ENCODE measurements around the gene PSME2. TPM values are rescaled to one million over a fixed set of nuclear protein-coding genes. Genes with fewer than 3 reads are reported as not detected.
"Not testable (repeated sequence)": the region's sequence is repeated elsewhere in the genome, so short reads cannot be mapped to it uniquely, and the experiment has no call there.

The PSME2 gene
- total RNA-seq, 1 donor from 2014 or later, result 26.9 TPM

DNA sequence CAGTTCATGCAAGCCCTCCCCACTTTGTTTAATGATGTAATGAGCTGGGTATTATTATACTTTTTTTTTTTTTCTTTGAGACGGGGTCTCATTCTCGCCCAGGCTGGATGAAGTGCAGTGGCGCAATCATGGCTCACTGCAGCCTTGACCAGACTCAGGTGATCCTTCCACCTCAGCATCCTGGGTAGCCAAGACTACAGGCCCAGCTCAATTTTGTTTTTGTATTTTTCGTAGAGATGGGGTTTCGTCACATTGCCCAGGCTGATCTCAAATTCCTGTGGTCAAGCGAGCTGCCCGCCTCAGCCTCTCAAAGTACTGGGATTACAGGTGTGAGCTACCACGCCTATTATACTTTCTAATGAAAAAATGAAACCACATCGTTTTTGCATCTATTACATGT lies 36.4 kb downstream of the PSME2 start:
- Histone ChIP-seq H3K36me3 (ENCODE audit: control insufficient read depth, insufficient read depth, low read length) (no peaks in the 10 kb centered on the region), H3K4me3 (ENCODE audit: low read depth, low read length) (no peak overlapping the region), H3K27me3 (ENCODE audit: control insufficient read depth, insufficient read depth, low read length) (no peaks in the 10 kb centered on the region)
- peak; percentile 63 for DNase-seq (ENCODE audit: low read depth)
- FAIRE-seq, result no peak
- TF ChIP-seq, protein P1, sequence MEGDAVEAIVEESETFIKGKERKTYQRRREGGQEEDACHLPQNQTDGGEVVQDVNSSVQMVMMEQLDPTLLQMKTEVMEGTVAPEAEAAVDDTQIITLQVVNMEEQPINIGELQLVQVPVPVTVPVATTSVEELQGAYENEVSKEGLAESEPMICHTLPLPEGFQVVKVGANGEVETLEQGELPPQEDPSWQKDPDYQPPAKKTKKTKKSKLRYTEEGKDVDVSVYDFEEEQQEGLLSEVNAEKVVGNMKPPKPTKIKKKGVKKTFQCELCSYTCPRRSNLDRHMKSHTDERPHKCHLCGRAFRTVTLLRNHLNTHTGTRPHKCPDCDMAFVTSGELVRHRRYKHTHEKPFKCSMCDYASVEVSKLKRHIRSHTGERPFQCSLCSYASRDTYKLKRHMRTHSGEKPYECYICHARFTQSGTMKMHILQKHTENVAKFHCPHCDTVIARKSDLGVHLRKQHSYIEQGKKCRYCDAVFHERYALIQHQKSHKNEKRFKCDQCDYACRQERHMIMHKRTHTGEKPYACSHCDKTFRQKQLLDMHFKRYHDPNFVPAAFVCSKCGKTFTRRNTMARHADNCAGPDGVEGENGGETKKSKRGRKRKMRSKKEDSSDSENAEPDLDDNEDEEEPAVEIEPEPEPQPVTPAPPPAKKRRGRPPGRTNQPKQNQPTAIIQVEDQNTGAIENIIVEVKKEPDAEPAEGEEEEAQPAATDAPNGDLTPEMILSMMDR (IDR thresholded peaks at IDR 0.05; ENCODE audit: insufficient read depth, low read length, severe bottlenecking), result no peak

DNA sequence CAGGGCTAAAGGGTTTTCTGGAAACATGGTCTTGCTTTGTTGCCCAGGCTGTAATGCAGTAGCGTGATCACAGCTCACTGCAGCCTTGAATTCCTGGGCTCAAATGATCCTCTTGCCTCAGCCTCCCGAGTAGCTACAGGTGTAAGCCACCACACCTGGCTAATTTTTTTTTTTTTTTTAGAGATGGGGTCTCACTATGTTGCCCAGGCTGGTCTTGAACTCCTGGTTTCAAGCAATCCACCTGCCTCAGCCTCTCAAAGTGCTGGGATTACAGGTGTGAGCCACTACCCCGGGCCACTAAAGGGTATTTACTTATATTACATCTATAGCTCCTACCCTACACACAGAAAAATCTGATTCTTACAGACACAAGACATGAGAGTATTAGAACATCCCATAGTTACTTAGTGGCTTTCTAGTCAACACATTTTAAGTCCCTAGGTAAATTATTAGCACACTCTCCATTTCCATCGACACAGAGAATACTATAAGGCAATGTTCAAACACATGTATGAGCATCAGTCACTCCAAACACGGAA lies 38.0 kb downstream of the PSME2 start:
- H3K36me3 ChIP-seq (ENCODE audit: control insufficient read depth, insufficient read depth, low read length), result peaks cover 4% of the 10 kb centered on the region
- no peak overlapping the region for H3K4me3 ChIP-seq (ENCODE audit: low read depth, low read length)
- DNase-seq (ENCODE audit: low read depth) (no peak), FAIRE-seq (no peak)
- H3K27me3 ChIP-seq (ENCODE audit: control insufficient read depth, insufficient read depth, low read length), result no peaks in the 10 kb centered on the region
- TF ChIP-seq, protein P1 (IDR thresholded peaks at IDR 0.05; ENCODE audit: insufficient read depth, low read length, severe bottlenecking), result no peak

DNA sequence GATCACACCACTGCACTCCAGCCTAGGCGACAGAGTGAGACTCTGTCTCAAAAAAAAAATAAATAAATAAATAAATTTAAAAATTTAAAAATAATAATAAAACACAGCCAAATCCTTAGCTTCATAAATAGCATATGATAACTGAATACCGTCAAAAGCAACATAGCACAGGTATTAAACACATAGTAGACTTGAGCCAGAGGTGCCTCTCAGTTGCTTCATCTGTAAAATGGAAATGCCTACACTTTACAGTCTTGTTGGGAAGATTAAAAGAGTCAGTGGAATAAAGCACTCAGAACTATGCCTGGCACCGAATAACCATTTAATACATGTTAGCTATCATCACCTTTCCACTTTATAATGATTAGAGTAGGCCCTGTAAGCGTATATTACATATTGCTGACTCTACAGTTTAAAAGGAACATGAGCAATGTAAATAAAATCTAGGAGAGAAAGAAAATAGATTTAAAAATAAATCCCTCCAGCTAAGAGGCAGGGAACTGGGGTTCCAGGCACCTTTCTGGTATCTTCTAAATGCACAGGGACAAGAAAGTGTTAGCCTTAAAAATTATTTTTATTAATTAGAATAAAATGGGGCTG lies 39.6 kb downstream of the PSME2 start:
- TF ChIP-seq, protein P1 (IDR thresholded peaks at IDR 0.05; ENCODE audit: insufficient read depth, low read length, severe bottlenecking), result no peak
- no peak overlapping the region for H3K4me3 ChIP-seq (ENCODE audit: low read depth, low read length)
- DNase-seq (ENCODE audit: low read depth) (no peak), FAIRE-seq (no peak)
- no peaks in the 10 kb centered on the region for H3K27me3 ChIP-seq (ENCODE audit: control insufficient read depth, insufficient read depth, low read length)
- H3K36me3 ChIP-seq (ENCODE audit: control insufficient read depth, insufficient read depth, low read length), result peaks cover 14% of the 10 kb centered on the region

DNA sequence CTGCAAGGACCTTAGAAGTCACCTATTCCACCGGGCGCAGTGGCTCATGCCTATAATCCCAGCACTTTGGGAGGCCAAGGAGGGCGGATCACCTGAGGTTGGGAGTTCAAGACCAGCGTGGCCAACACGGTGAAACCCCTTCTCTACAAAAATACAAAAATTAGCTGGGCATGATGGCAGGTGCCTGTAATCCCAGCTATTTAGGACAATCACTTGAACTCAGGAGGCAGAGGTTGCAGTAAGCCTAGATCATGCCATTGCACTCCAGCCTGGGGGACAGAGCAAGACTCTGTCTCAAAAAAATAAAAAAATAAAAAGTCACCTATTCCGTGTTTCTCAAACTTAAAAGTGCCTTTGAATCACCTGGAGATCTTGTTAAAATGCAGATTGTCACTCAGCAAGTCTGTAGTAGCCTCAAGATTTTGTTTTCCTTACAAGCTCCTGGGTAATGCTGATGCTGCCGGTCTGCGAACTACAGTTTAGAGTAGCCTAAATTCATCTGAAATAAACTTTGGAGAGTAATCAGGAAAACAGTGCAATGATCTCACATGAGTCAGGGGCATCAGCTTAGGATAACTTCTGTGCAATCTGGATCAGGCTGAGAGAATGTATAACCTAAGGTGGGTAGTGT lies 40.7 kb downstream of the PSME2 start:
- H3K36me3 ChIP-seq (ENCODE audit: control insufficient read depth, insufficient read depth, low read length), result peaks cover 21% of the 10 kb centered on the region
- H3K4me3 ChIP-seq (ENCODE audit: low read depth, low read length); H3K27me3 ChIP-seq (ENCODE audit: control insufficient read depth, insufficient read depth, low read length); FAIRE-seq; DNase-seq (ENCODE audit: low read depth): not testable (repeated sequence)

DNA sequence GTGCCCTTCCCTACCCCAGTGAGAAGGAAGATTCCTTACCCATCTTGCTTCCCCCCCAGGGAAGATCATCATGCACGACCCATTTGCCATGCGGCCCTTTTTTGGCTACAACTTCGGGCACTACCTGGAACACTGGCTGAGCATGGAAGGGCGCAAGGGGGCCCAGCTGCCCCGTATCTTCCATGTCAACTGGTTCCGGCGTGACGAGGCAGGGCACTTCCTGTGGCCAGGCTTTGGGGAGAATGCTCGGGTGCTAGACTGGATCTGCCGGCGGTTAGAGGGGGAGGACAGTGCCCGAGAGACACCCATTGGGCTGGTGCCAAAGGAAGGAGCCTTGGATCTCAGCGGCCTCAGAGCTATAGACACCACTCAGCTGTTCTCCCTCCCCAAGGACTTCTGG lies 43.0 kb downstream of the PSME2 start:
- H3K27me3 ChIP-seq (ENCODE audit: control insufficient read depth, insufficient read depth, low read length), result no peaks in the 10 kb centered on the region
- DNase-seq (ENCODE audit: low read depth), result no peak
- FAIRE-seq, result no peak
- TF ChIP-seq, protein P1 (IDR thresholded peaks at IDR 0.05; ENCODE audit: insufficient read depth, low read length, severe bottlenecking), result no peak
- H3K36me3 ChIP-seq (ENCODE audit: control insufficient read depth, insufficient read depth, low read length), result peaks cover 41% of the 10 kb centered on the region
- H3K4me3 ChIP-seq (ENCODE audit: low read depth, low read length), result no peak overlapping the region

DNA sequence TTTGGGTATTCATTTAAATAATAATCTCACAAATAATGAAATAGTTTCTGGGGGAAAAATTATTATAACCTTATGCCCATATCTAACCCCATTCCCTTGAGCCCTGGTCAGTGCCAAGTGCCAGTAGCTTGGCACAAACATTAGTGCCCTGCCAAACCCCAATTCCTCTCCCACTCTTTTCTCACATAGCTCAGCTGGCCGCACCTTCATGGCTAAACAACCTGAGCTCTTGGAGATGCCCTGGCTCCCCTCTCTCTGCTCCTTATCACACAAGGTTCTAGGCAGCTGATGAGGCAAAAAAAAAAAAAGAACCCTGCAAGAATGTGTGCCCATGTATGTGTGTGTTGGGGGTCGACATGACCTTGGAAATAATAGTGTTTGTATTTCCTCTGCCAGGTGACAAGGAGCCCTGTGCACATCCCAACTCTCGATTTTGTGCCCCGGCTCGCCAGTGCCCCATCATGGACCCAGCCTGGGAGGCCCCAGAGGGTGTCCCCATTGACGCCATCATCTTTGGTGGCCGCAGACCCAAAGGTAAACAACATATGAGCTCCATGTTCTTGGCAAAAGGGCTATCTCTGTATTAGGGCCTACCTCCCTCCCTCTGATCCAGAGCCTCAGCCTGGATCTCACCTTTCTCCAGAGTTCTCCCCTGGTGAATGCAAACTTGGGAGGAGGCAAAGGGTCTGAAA lies 43.9 kb downstream of the PSME2 start:
- FAIRE-seq, result no peak

More for the DNA sequence above, 43.9 kb downstream of the PSME2 start:
- Histone ChIP-seq H3K4me3 (ENCODE audit: low read depth, low read length) (no peak overlapping the region), H3K36me3 (ENCODE audit: control insufficient read depth, insufficient read depth, low read length) (peaks cover 47% of the 10 kb centered on the region), H3K27me3 (ENCODE audit: control insufficient read depth, insufficient read depth, low read length) (no peaks in the 10 kb centered on the region)
- no peak for DNase-seq (ENCODE audit: low read depth)
- TF ChIP-seq, protein P1 (IDR thresholded peaks at IDR 0.05; ENCODE audit: insufficient read depth, low read length, severe bottlenecking), result no peak

Data from bronchial epithelial cell (primary cell).